Activated T-cell treated with anti-CD3 and anti-CD28 coated beads for 24 hours (primary cell): ENCODE results near the gene ATP10A.
A peak's percentile ranks its signal among the peaks of the same experiment; 100 is the strongest.

ENCODE experiments used
- DNase-seq: peaks from one replicate; pipeline ENCODE4 v3.0.0-alpha.2; 2020; ENCODE audit warnings: low read depth

ATP10A gene

DNA sequence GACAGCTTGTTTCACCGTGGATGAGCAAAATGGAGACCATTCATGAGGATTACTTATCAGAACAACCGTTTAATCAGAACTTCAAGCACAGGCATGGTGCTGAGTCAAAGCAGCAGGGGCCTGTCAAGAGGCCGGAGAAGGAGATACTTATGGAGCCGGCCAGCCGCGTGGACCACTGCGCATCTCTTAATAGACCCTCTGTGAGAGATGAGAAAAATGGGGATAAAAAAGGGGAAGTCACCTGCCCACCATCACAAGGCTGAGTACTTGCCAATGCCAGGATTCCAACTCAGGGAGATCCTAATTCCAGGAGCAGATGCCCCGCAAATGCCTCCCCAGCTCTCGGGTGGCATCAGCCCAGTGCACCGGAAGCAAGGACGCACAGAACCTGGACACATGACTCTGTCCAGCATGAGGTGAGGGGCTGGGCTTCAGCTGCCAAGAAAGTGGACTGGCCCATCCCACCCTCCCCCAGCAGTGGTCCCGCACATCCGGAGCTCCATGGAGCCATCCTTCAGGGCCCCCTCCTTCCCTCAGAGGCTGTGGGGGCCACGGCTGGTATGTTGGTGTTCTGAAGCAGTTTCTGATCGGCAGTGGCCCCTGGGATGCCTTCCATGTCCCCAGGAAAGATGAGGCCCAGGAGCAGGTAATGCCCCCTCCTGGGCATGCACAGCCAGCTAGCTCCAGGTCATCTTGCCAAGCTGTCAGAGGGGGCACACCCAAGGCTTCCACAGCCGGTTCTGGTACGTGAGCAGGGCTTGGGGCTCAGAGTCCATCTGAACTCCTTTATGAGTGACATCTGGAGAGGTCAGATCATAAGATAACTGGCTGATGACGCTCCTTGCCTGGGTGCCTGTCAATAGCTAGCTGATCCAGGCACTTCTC, 143.8 kb downstream of the ATP10A start:
- no peak for DNase-seq

DNA sequence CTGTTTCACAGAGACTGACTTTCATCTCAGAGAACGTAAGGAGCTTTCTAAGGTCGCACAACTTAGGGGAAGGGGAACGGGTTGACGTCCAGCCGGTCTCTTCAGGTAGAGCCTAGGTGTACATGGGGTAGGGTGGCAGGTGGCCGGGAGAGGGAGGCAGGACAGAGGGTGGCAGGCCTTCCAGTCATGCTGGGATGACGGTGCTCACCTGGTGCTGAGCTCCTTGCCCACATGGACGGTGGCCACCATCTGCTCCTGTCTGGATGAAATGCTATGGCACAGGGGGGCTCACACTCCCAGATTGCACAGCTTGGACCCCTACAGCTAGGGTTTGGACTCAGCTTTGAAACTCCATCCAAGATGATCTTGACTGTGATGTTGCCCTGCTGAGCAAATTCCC, 144.5 kb downstream of the ATP10A start:
- DNase-seq, result no peak

DNA sequence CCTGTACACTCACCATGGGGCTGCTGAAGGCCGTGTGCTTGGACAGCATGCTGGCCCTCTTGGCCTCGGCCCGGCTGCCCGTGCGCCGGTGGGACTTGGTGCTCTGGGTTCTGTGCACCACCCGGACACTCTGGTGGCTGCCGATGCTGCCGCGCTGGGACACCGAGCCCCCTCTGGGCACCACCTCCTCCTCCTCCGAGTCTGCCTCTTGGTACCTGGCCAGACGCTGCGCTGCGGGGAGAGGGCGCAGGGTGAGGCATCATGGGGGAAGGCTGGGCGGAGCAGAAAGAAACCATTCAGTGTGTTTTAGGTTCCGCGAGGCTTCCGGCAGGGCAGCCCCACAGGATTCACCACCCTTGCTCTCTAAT, 145.0 kb downstream of the ATP10A start:
- DNase-seq, result no peak

DNA sequence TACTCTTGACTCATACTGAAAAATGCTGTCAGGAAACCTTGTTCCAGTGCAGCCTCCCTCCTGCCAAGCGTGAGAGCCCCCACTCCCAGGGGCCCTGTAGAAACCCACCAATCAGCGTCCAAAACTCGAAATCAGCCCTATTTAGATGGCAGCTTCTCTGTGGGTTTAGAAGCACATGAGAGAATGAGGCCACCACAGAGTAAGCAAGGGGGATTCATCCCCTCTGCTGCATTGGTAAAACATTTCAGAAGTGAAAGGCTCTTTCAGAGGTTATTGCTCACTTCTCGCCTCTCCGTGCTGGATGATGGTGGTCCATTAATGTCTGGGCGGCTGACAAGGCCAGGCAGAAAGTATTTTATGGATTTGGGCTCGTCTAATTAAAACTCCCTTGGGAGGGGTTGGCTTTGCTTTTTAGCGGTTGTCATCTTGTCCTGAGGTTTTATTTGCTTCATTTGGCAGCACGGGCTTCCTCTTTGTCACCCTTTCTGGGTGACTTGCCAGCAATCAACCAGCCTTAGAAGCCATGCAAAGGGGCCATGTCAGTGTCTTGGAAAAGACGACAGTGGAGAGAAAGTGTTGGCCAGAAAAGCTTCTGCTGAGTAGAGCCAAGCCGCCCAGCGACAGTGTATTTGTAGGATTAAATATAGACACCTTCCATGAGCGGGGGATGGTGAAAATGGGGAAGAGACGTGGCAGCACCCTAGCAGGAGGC, 145.5 kb downstream of the ATP10A start:
- no peak for DNase-seq

- no peak for DNase-seq
Observed at GRCh38 chr15:25717127-25717456, 146.0 kb downstream of the ATP10A start.

GRCh38 chr15:25716414-25717126, 146.6 kb downstream of the ATP10A start:
- DNase-seq, result no peak

DNA sequence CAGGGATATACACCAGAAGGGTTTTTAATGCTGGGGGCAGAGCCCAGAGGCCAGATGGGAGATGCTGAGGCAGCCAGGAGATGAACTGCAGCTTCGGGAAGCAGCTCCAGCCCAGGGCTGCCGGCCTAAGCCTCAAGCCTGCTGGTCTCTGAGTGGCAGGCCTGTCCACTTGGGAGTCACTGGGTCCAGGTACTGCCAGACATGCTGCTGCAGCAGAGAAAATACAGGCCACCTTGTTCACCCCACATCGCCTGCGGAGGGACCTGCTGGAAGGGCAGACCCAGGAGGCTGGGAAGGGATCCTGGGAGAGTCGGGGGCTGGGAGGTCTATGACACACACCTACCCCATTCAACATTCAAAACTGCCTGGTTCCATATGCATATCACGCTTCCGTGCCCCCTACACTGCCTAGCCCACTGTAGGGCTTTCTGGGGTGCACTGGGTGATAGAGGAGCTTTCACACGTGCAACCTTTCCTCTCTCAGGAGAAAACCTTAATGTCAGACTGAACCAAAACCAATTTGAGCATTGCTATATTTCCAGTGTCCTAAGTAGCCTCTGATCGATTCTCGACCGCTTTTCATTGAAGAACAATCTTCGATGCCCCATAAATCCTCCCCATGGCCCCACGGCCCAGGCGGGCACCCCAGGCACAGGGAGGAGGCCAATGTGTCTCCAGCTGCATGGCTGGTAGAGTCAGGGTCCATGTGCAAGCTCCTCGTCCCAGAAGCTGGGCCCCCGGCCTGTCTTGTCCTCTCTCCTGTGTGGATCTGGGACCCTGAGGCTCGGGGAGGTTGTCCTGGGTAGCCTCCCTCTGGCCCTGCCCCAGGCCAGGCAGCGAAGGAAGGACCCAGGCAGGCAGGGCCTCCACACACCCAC, 147.4 kb downstream of the ATP10A start:
- no peak for DNase-seq

- no peak for DNase-seq
Observed at GRCh38 chr15:25714538-25714840, 148.6 kb downstream of the ATP10A start.

DNA sequence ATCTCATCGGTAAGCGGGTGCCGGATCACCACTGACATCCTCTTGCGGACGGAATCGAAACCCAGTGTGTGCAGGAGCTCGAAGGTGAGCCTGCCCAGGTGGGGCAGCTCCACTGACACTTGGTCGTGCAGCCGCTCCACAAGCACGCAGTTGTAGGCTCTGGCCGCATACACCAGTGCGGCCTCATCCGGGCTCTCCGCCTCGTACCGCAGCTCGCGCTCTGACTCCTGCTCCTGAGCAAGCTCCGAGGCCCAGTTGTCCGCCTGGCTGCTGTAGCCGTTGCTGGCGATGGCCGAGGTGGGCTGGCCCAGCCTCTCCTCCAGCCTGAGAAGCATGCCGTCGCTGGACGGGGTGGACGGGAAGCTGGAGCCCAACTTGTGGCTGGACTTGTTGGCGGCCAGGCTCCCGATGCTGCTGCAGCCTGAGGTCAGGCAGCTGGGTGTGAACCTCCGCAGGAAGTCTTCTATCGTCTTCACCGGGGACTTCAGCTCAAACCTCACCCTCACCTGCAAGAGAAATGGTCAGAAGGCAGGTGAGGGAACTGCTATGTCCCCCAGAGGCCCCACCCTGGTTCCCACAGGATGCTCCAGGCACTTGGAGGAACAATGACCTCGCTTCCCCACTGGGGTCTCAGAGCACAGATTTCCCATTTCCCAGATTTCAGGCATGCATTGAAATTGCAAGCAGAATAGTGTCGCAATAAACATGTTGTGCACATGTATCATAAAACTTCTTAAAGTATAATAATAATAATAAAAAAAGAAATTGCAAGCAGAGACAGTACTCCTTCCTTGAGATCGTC, 149.2 kb downstream of the ATP10A start:
- no peak for DNase-seq

DNA sequence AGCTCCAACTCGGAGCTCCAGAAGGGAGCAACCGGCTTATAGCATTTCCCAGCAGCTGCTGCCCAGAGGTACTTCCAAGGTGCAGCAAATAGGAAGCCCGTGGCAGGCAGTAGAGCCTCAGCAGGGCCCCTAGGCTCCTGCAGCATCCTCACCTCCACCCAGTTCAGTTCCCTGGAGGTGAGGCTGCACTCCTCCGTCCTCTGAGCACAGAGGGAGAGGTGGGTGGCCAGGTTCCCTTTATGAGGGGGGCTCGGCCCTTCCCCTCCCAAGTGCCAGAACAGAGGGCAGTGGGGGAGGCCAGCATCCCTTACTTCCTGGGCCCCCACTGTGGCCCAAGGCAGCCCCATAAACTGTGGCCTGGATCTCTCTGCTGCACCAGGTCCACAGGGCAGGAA, 150.2 kb downstream of the ATP10A start:
- DNase-seq, result no peak

DNA sequence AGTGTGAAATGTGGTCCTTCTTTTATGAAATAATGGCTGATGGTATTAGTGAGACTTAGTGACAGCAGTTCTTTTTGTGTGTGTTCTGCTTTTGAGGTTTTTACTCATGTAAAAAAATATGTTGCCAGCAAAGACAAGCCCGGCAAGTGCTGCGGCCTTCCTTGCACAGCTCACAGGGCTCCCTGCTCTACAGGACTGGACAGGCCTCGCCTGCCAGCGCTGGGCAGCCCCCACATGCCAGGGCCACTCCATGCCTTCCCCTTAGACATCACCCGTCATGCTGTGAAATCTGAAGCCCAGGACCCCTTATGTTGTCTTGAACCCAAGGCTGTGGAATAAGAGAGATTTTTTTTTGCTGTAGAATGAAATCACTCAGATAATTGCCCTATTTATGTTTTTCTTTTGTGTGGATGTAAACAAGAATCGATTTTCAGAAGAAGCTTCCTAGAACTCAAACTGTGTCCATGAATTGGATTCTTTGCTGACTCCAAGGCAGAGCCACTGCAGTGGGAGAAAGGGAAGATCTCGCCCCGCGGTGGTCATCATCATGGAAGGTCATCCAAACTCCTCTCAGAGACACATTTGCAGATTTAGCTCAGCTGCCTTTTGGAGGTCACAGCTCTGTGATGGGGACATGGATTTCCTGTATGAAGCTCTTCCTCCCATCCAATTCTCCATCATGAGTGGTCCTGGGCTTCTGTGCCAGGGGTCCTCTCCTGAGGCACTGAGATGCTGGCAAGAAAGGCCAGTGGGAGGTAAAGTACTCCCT, 150.8 kb downstream of the ATP10A start:
- DNase-seq, result no peak

- DNase-seq, result no peak
Observed at GRCh38 chr15:25711691-25712090, 151.4 kb downstream of the ATP10A start.

DNA sequence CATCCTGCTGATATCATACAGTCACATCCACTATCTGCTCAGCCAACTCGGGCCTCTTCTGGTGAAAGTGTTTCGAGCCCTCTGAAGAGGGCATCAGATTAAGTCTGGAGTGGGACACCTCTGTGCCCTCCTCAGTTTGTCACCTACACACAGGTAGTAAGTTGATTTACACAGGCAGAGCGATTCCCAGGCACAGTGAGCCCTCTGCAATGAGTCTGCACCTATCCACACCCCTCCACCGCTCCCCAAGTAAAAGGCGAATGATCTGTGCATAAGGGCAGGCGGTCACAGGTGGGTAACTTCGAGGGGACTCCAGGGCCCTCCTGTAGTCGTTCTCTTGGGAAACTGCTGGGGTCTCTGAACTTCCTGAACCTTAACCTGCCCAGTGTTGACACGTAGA, 152.0 kb downstream of the ATP10A start:
- no peak for DNase-seq

DNA sequence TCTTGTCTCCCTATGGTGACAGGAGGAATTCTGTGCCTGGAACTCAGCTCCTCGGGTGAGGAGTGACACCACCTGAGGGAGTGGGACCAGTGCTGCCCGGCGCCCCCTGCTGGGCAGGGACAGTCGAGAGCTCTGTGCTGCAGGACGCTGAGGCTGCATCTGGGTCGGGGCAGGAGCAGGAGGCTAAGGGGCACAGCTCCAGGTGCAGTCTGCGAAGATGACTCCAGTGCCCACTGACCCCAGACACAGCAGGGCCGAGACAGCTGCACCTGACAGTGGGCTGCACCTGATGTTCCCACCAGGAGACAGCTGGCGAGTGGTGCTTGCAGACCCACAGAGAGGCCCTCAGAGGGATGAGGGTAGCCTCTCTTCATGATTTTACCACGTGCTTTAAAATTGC, 152.9 kb downstream of the ATP10A start:
- peak; percentile 27 for DNase-seq

- DNase-seq, result no peak
Observed at GRCh38 chr15:25709437-25710159, 153.5 kb downstream of the ATP10A start.

- no peak for DNase-seq
Observed at GRCh38 chr15:25708391-25708790, 154.7 kb downstream of the ATP10A start.

GRCh38 chr15:25707656-25708365, 155.3 kb downstream of the ATP10A start:
- no peak for DNase-seq

- DNase-seq, result no peak
Observed at GRCh38 chr15:25706176-25706955, 156.8 kb downstream of the ATP10A start.
